SK-MEL-5 (cell line): Measurements from ENCODE around the gene RNF26. TPM values are rescaled to one million over a fixed set of nuclear protein-coding genes. Genes with fewer than 3 reads are reported as not detected.

Source experiments
- DNase-seq: peaks from one replicate; pipeline ENCODE4 v3.0.0-alpha.2; 2016; ENCODE audit warnings: low read depth, low spot score
- in situ Hi-C: cut with HindIII; loops from 2 replicates; pipeline ENCODE4 v1.10.0; 2016; ENCODE audit warnings: low sequenced_read_pairs, high pct_unique_total_duplicates, low pct_unique_long_range_greater_than_20kb
- total RNA-seq: library from RNA; depleted of rRNA; stranded (reverse); fragments of >200 nt; shearing (Covaris generic); gene quantifications from 2 replicates; pipeline ENCODE4 v1.2.3, GENCODE V29; 2014

The RNF26 gene
- total RNA-seq, 1 experiment from 2014 or later, result 3.5 TPM

DNA sequence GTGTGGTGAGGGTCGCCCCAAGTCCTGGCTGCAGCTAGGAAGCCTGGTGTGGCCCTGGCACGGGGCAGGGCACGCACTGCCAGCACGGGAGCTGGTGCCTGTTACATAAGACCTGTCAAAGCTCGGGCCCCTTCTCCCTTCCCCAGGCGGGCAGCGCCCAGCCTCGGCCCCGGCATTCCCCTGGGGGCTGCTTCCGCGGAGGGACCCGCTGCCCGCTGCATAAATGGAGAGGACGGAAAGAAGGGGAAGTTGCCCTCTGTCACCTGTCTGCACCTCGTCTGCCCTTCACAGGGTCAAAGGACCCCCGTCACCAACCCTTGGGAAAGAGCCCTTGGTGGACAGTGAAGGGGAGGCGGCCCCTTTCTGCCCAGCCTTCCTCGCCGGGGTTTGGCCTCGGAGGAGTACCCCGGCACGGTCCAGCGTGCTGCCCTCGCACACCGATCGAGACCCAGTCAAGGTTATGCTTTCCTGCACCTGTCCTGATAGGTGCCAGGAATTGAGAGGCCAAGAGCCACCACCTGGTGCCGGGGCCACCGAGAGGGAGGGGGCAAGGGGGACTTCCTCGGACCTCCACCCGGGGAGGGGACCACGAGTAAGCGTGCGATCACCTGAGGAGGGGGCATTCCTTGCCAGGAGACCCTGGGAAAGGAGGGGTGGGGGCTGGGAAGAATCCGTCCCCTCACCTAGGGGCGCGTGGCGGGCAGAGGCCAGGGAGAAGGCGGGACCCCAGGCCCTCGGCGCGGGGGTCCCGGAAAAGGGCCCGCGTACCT is 28.9 kb downstream of the RNF26 start:
- in situ Hi-C loops, result no loop called here
- DNase-seq, result no peak

- in situ Hi-C loops, result no loop called here
- peak; percentile 30 for DNase-seq
Observed at GRCh38 chr11:119363851-119364590, 29.7 kb downstream of the RNF26 start.

GRCh38 chr11:119365071-119365591 is 30.8 kb downstream of the RNF26 start:
- in situ Hi-C loops, result no loop called here

GRCh38 chr11:119366690-119367620 is 32.6 kb downstream of the RNF26 start:
- no peak for DNase-seq
- in situ Hi-C loops, result no loop called here

More at GRCh38 chr11:119365071-119365591, 30.8 kb downstream of the RNF26 start:
- DNase-seq, result no peak

DNA sequence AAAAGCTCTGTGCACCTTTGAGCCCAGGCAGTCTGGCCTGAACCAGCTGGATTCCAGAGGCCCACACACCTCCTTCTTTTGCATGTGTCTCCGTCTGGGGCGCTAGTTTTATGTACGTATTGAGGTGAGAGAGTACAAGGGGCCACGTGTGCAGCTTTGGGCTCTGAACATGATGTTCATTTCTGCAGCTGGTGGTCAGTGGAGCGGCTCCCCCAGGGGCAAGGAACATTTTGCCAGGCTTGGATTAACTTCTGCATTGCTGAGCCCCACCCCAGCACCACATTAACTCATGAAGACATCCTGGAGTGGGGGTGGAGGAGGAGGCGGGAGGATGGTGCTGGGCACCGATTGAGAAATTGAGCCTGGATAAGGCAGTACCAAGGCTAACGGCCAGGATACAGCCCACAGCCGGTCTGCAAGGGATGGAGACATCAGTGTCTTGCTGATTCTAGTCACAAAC is 33.4 kb downstream of the RNF26 start:
- in situ Hi-C loops, result no loop called here
- DNase-seq, result no peak

DNA sequence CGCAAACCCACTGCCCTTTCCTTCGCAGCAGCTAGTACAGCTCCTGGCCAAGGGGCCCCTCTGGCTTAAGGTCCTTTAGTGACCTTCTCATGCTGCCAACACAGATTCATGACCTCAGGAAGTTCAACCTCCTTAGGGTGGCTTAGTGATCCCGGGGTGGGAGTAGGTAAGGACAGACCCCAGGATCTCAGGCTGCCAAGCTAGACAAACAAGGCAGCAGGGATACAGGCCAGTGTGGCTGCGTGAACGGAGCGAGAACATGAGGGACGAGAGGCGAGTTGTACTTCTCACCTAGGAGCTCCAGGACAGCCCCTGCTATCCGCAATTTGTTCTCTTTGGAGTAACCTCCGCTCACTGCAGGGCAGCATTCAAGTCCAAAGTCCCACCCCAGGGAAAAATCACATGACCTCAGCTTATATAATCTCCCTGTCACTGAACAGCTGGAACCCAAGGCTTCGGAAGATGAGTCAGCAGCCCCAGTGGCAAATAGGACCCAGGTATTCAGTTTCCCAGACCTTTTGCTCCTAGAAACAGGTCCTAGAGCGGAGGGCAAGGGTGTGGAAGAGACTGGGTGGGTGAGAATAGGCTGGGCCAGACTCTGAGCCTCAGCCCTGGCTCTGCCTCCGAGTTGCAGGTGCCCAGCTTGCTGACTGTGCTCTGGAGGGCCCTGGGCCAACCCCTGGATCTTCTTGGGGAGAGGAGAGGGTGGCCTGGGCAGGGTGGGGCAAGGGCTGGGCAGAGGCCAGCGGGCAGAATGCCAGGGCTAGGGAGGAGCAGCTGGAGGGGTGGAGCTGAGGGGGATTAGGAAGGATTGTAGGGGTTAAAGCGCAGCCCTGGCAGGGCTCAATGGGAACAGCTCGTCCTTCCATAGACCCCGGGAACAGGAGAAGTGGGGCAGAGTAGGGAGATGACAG is 34.1 kb downstream of the RNF26 start:
- no peak for DNase-seq

GRCh38 chr11:119369132-119369925 is 35.0 kb downstream of the RNF26 start:
- no peak for DNase-seq
- in situ Hi-C loops, result no loop called here

More for the DNA sequence above, 34.1 kb downstream of the RNF26 start:
- in situ Hi-C loops, result no loop called here

DNA sequence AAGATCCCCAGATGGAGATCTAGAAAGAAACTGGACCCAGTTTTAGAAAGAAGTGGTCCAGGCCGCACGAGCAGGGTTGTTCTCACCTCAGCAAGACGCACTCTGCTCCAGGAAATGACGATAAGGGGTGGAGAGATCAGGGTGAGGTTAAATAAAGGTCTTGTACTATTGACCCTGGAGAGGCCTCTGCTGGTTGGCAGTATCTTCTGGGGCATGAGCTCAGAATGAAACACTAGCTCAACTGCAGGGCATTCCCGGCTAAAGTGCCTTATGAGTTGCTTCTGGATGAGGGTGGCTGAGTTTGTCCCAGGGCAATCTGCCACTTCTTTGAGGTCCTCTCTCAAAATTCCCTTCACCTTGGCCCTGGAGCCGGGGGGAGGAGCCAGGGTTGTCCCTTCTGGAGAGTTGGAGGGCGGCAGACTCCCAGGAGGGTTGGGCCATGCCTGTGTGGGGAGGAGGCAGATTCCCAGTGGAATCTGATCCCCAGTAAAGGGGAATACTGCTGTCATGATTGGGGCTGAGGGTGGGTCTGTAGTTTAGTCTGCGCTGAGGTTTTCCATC is 36.2 kb downstream of the RNF26 start:
- in situ Hi-C loops, result no loop called here
- no peak for DNase-seq

- DNase-seq, result no peak
- in situ Hi-C loops, result no loop called here
Observed at GRCh38 chr11:119371067-119371601, 36.8 kb downstream of the RNF26 start.

DNA sequence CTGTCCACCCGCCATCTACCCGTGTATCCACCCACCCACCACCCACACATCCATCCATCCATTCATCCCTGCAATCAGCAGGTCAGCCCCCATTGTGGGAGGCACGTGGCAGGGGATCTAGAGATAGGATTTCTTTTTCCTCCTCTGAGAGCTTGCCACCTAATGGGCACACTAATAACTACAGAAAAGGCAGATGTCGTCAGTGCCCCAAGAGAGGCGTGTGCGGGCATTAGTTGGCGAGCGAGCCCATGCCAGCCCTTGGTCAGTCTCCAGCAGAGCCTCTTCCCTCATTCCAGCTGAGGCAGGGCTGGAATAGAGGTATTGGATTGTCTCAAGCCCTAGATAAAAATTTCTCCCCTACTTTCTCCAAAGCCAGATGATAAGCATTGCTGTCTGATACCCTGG is 37.5 kb downstream of the RNF26 start:
- in situ Hi-C loops, result no loop called here
- DNase-seq, result peak; percentile 50

- DNase-seq, result no peak
- in situ Hi-C loops, result no loop called here
Observed at GRCh38 chr11:119372260-119373058, 38.1 kb downstream of the RNF26 start.

- no peak for DNase-seq
- in situ Hi-C loops, result no loop called here
Observed at GRCh38 chr11:119373059-119373920, 39.0 kb downstream of the RNF26 start.

DNA sequence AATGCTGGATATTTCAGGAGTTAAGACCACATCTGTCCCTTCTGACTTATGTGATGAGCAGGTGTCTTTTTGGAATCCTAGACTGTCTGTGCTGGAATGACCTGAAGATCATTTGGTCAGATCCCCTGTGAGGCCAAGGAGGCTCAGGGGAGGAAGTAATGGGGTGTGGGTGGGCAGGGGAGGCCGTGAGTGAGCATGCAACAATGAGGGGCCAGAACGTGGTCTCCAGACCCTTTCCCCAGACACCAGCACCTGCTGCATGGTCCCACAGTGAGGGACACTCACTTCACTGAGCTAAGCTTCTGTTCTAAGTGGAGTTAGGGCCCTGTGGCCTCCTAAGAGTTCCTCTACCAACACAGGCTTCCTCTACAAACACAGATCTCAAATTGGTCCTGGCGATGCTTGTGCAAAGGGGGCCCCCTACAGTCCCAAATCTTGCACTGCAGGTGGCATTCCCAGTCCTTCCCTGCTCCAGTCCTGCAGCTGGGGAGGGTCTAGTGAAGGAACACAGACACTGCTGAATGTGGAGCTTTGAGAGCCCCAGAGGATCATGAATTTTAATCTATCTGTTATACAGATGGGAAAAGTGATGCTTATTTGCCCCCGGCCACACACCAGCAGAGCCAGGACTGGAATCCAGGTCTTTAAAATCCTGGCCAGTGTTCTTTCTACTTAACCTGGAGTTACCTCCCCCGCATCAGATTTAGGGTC is 39.7 kb downstream of the RNF26 start:
- in situ Hi-C loops, result no loop called here
- peak; percentile 74 for DNase-seq
